ENCODE results near the gene ERC1. TPM values are rescaled to one million over a fixed set of nuclear protein-coding genes. Genes with fewer than 3 reads are reported as not detected.

Gene ERC1
- total RNA-seq, 4 donors from 2014 or later, result 58.0 to 83.2 (median 73.5) TPM

- no peak for TF ChIP-seq EP300 (IDR thresholded peaks at IDR 0.05)
These were observed 513.9 kb downstream of the ERC1 start for GRCh38 chr12:1504895-1505311.

GRCh38 chr12:1505576-1505975 is 514.6 kb downstream of the ERC1 start:
- no peak for DNase-seq (ENCODE audit: low spot score in 2 of 2)
- H3K27ac ChIP-seq, result no peak overlapping the region
- no peak overlapping the region for H3K4me3 ChIP-seq
- WGBS, 2 donors, result 78 to 89% methylated on average over 10 of the region's 10 CpGs
- no peak for TF ChIP-seq CTCF (IDR thresholded peaks at IDR 0.05)
- no peak for TF ChIP-seq POLR2A (IDR thresholded peaks at IDR 0.05)
- TF ChIP-seq EP300 (IDR thresholded peaks at IDR 0.05), result no peak
- no peaks in the 10 kb centered on the region for H3K36me3 ChIP-seq
- H3K9me3 ChIP-seq, result no peaks in the 10 kb centered on the region
- H3K4me1 ChIP-seq, result peaks cover 0 to 4% (median 2%) of the 10 kb centered on the region in 4 donors
- no peaks in the 10 kb centered on the region for H3K27me3 ChIP-seq

More at GRCh38 chr12:1504895-1505311, 513.9 kb downstream of the ERC1 start:
- Histone ChIP-seq H3K4me1 (peaks cover 0 to 4% (median 2%) of the 10 kb centered on the region in 4 donors), H3K9me3 (no peaks in the 10 kb centered on the region), H3K36me3 (no peaks in the 10 kb centered on the region), H3K27me3 (no peaks in the 10 kb centered on the region), H3K27ac (no peak overlapping the region), H3K4me3 (peak overlapping the region in 1 of 4 donors; percentile 26)
- no peak for DNase-seq (ENCODE audit: low spot score in 2 of 2)
- 67 to 79% methylated on average over 13 to 14 of the region's 14 CpGs for WGBS, 2 donors

GRCh38 chr12:1507308-1507707 is 516.3 kb downstream of the ERC1 start:
- TF ChIP-seq CTCF (IDR thresholded peaks at IDR 0.05) (no peak), POLR2A (IDR thresholded peaks at IDR 0.05) (no peak), EP300 (IDR thresholded peaks at IDR 0.05) (no peak)
- Histone ChIP-seq H3K27me3 (no peaks in the 10 kb centered on the region), H3K4me3 (no peak overlapping the region), H3K4me1 (no peaks in the 10 kb centered on the region), H3K27ac (no peak overlapping the region), H3K36me3 (no peaks in the 10 kb centered on the region), H3K9me3 (no peaks in the 10 kb centered on the region)
- 93 to 94% methylated on average over 7 of the region's 7 CpGs for WGBS, 2 donors
- DNase-seq (ENCODE audit: low spot score in 2 of 2), result no peak

- no peak for TF ChIP-seq EP300 (IDR thresholded peaks at IDR 0.05)
- TF ChIP-seq POLR2A (IDR thresholded peaks at IDR 0.05), result no peak
- TF ChIP-seq CTCF (IDR thresholded peaks at IDR 0.05), result no peak
- no peak overlapping the region for H3K27ac ChIP-seq
- H3K27me3 ChIP-seq, result no peaks in the 10 kb centered on the region
- H3K4me1 ChIP-seq, result no peaks in the 10 kb centered on the region
- H3K4me3 ChIP-seq, result no peak overlapping the region
- 75 to 80% methylated on average over 14 of the region's 14 CpGs for WGBS, 2 donors
- H3K9me3 ChIP-seq, result peaks cover 0 to 2% (median 0%) of the 10 kb centered on the region in 4 donors
- DNase-seq (ENCODE audit: low spot score in 2 of 2), result no peak
- no peaks in the 10 kb centered on the region for H3K36me3 ChIP-seq
These were observed 518.5 kb downstream of the ERC1 start for GRCh38 chr12:1509413-1510052.

- Histone ChIP-seq H3K4me1 (no peaks in the 10 kb centered on the region), H3K9me3 (peaks cover 0 to 8% (median 0%) of the 10 kb centered on the region in 4 donors), H3K27ac (no peak overlapping the region), H3K4me3 (no peak overlapping the region), H3K36me3 (no peaks in the 10 kb centered on the region), H3K27me3 (no peaks in the 10 kb centered on the region)
- WGBS, 2 donors, result 56 to 61% methylated on average over 10 of the region's 10 CpGs
- TF ChIP-seq POLR2A (IDR thresholded peaks at IDR 0.05) (no peak), CTCF (IDR thresholded peaks at IDR 0.05) (no peak), EP300 (IDR thresholded peaks at IDR 0.05) (no peak)
- no peak for DNase-seq (ENCODE audit: low spot score in 2 of 2)
These were observed 519.2 kb downstream of the ERC1 start for GRCh38 chr12:1510056-1510812.

Measured in tibial nerve (tissue), 4 donors.